OCI-LY1 (cell line): Measurements from ENCODE around the gene SPINT1.

ENCODE experiments used
- H2AFZ ChIP-seq: fragments of 200-600 bp; sonication (generic), shearing (Covaris generic); 2 replicates; pipeline ENCODE4 v1.6.0; 2014; ENCODE audit warnings: antibody characterized with exemption, mild to moderate bottlenecking, low read length
- H3F3A ChIP-seq: fragments of 200-600 bp; sonication (generic), shearing (Covaris generic); 2 replicates; pipeline ENCODE4 v1.6.0; 2014; ENCODE audit warnings: mild to moderate bottlenecking, antibody characterized with exemption, low read length, moderate library complexity; ENCODE audit not compliant: insufficient read depth
- H3K27ac ChIP-seq: fragments of 200-600 bp; sonication (generic); 2 replicates; pipeline ENCODE4 v1.5.1; 2014; ENCODE audit warnings: low read length, mixed run types, mild to moderate bottlenecking, low read depth; ENCODE audit not compliant: poor library complexity, severe bottlenecking
- H3K27me3 ChIP-seq: fragments of 200-600 bp; sonication (generic); 2 replicates; pipeline ENCODE4 v1.6.0; 2014; ENCODE audit warnings: antibody characterized with exemption, mild to moderate bottlenecking, low read length, moderate library complexity; ENCODE audit not compliant: insufficient read depth
- H3K36me3 ChIP-seq: fragments of 200-600 bp; sonication (generic); 2 replicates; pipeline ENCODE4 v1.6.1; 2014; ENCODE audit warnings: mild to moderate bottlenecking, antibody characterized with exemption, low read length, moderate library complexity, mixed read lengths; ENCODE audit not compliant: insufficient read depth
- H3K4me1 ChIP-seq: fragments of 200-600 bp; sonication (generic); 2 replicates; pipeline ENCODE4 v1.5.1; 2014; ENCODE audit warnings: mild to moderate bottlenecking, low read length, moderate library complexity; ENCODE audit not compliant: insufficient read depth, severe bottlenecking
- H3K4me2 ChIP-seq: fragments of 200-600 bp; sonication (generic), shearing (Covaris generic); 2 replicates; pipeline ENCODE4 v1.6.1; 2014; ENCODE audit warnings: low read length
- H3K4me3 ChIP-seq: fragments of 200-600 bp; sonication (generic); 2 replicates; pipeline ENCODE4 v1.5.1; 2014; ENCODE audit warnings: low read length, low read depth, mild to moderate bottlenecking, mixed read lengths; ENCODE audit not compliant: poor library complexity, severe bottlenecking
- H3K79me2 ChIP-seq: fragments of 200-600 bp; shearing (Covaris generic); 2 replicates; pipeline ENCODE4 v1.6.1; 2016; ENCODE audit warnings: mixed run types, low read length, mixed read lengths; ENCODE audit not compliant: insufficient read depth
- H3K9ac ChIP-seq: fragments of 200-600 bp; sonication (generic), shearing (Covaris generic); 2 replicates; pipeline ENCODE4 v1.6.1; 2014; ENCODE audit warnings: mild to moderate bottlenecking, low read length, mixed read lengths
- H3K9me2 ChIP-seq: fragments of 200-600 bp; sonication (generic), shearing (Covaris generic); 2 replicates; pipeline ENCODE4 v1.6.1; 2014; ENCODE audit warnings: low read depth, mild to moderate bottlenecking, low read length, mixed read lengths
- H3K9me3 ChIP-seq: fragments of 200-600 bp; shearing (Covaris generic); 2 replicates; pipeline ENCODE4 v1.6.1; 2014; ENCODE audit warnings: low read length, mixed read lengths
- H4K20me1 ChIP-seq: fragments of 200-600 bp; sonication (generic), shearing (Covaris generic); 2 replicates; pipeline ENCODE4 v1.6.0; 2016; ENCODE audit warnings: mild to moderate bottlenecking, low read length; ENCODE audit not compliant: insufficient read depth
- CTCF ChIP-seq: fragments of 200-600 bp; sonication (generic), shearing (Covaris generic); IDR thresholded peaks from 2 replicates; pipeline ENCODE4 v1.5.1; 2017; ENCODE audit warnings: mild to moderate bottlenecking, antibody characterized with exemption, low read length, moderate library complexity, mixed read lengths
- EZH2 ChIP-seq: fragments of 200-600 bp; sonication (generic), shearing (Covaris generic); IDR thresholded peaks from 2 replicates; pipeline ENCODE4 v1.8.0; 2017; ENCODE audit warnings: borderline replicate concordance, mixed run types, mild to moderate bottlenecking, antibody characterized with exemption, low read length, moderate library complexity, mixed read lengths

Gene SPINT1

GRCh38 chr15:40869686-40870085, 25.8 kb downstream of the SPINT1 start:
- Histone ChIP-seq H3K9ac (no peak overlapping the region), H4K20me1 (no peaks in the 10 kb centered on the region), H3K4me2 (no peak overlapping the region), H3K27ac (no peak overlapping the region), H3K9me3 (no peaks in the 10 kb centered on the region), H3F3A (no peaks in the 10 kb centered on the region), H3K27me3 (peaks cover 3% of the 10 kb centered on the region; the same call in 1 of the 2 replicates), H3K36me3 (no peaks in the 10 kb centered on the region), H3K9me2 (no peaks in the 10 kb centered on the region), H3K79me2 (no peaks in the 10 kb centered on the region), H3K4me1 (peaks cover 28% of the 10 kb centered on the region), H3K4me3 (no peak overlapping the region), H2AFZ (no peak overlapping the region)
- TF ChIP-seq EZH2 (no peak), CTCF (no peak)

GRCh38 chr15:40870716-40871115, 26.9 kb downstream of the SPINT1 start:
- Histone ChIP-seq H2AFZ (no peak overlapping the region), H3K4me1 (peaks cover 28% of the 10 kb centered on the region), H3K9ac (no peak overlapping the region), H3K4me3 (no peak overlapping the region), H3K27ac (no peak overlapping the region), H3K79me2 (no peaks in the 10 kb centered on the region), H4K20me1 (no peaks in the 10 kb centered on the region), H3K36me3 (no peaks in the 10 kb centered on the region), H3K4me2 (no peak overlapping the region), H3K27me3 (no peaks in the 10 kb centered on the region), H3F3A (no peaks in the 10 kb centered on the region), H3K9me3 (no peaks in the 10 kb centered on the region), H3K9me2 (no peaks in the 10 kb centered on the region)
- TF ChIP-seq CTCF (no peak), EZH2 (no peak)

- H3K4me1 ChIP-seq = peaks cover 28% of the 10 kb centered on the region
- no peak for TF ChIP-seq CTCF
- TF ChIP-seq EZH2 = no peak
- no peaks in the 10 kb centered on the region for H3K9me2 ChIP-seq
- H2AFZ ChIP-seq = no peak overlapping the region
- H3K27ac ChIP-seq = no peak overlapping the region
- H4K20me1 ChIP-seq = no peaks in the 10 kb centered on the region
- no peaks in the 10 kb centered on the region for H3F3A ChIP-seq
- no peaks in the 10 kb centered on the region for H3K36me3 ChIP-seq
- H3K4me3 ChIP-seq = peak overlapping the region; percentile 72
- no peaks in the 10 kb centered on the region for H3K27me3 ChIP-seq
- H3K79me2 ChIP-seq = no peaks in the 10 kb centered on the region
- H3K9me3 ChIP-seq = no peaks in the 10 kb centered on the region
- H3K9ac ChIP-seq = no peak overlapping the region; the same call in 1 of the 2 replicates
- H3K4me2 ChIP-seq = no peak overlapping the region; the same call in 1 of the 2 replicates
Measured at GRCh38 chr15:40871749-40872617, 28.1 kb downstream of the SPINT1 start.
